ENCODE measurements around the gene LRRC28.

GRCh38 chr15:99307735-99308134 lies 56.5 kb downstream of the LRRC28 start:
- TF ChIP-seq CHD4 (IDR thresholded peaks at IDR 0.05) (no peak), YY1 (IDR thresholded peaks at IDR 0.05; ENCODE audit: low read depth, low read length) (no peak), REST (IDR thresholded peaks at IDR 0.05; ENCODE audit: low read depth, low read length) (no peak), RAD21 (IDR thresholded peaks at IDR 0.05; ENCODE audit: insufficient read depth, low read depth, low read length) (no peak), DPF2 (IDR thresholded peaks at IDR 0.05) (no peak), EZH2 (IDR thresholded peaks at IDR 0.05; ENCODE audit: borderline replicate concordance, control insufficient read depth, low read depth, low read length) (no peak), EP300 (IDR thresholded peaks at IDR 0.05; ENCODE audit: borderline replicate concordance in 1 of 2, control insufficient read depth in 1 of 2, low read depth in 2 of 2, low read length in 2 of 2) (no peak), MYC (IDR thresholded peaks at IDR 0.05; ENCODE audit: insufficient read depth, insufficient read length, insufficient replicate concordance, low read length, severe bottlenecking) (no peak), YBX1 (IDR thresholded peaks at IDR 0.05) (no peak)
